Measurements from ENCODE around the gene KMT2C.

Gene KMT2C

DNA sequence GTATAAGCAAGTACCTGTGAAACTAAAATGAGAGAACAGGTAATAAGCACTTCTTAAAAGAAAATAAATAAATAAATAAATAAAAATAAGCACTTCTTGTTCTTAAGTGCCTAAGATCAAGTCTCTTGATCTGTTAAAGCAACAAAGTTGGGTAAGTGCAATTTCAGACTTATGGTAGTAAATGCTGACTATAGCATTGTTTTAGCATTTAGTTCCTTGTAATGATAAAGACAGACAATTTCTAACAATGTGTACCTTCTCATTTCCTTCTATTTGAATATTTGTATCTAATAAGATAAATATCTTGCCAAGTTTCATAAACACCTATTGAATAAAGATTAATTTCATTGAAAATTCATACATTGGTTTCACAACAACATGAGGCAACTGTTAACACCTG lies 323.0 kb downstream of the KMT2C start:
- Mint-ChIP-seq H3K9me3 (no peaks in the 10 kb centered on the region), H3K4me1 (ENCODE audit: low read depth) (no peaks in the 10 kb centered on the region), H3K36me3 (ENCODE audit: low read depth) (peaks cover 15% of the 10 kb centered on the region), H3K27me3 (ENCODE audit: low read depth) (no peaks in the 10 kb centered on the region), H3K27ac (no peak overlapping the region), H3K4me3 (no peak overlapping the region)

GRCh38 chr7:152108359-152108758 lies 327.4 kb downstream of the KMT2C start:
- no peak overlapping the region for H3K27ac Mint-ChIP-seq
- no peaks in the 10 kb centered on the region for H3K9me3 Mint-ChIP-seq

GRCh38 chr7:152107945-152108344 lies 327.9 kb downstream of the KMT2C start:
- Mint-ChIP-seq H3K36me3 (ENCODE audit: low read depth) (peaks cover 13% of the 10 kb centered on the region), H3K27ac (no peak overlapping the region), H3K4me1 (ENCODE audit: low read depth) (no peaks in the 10 kb centered on the region), H3K9me3 (no peaks in the 10 kb centered on the region), H3K4me3 (no peak overlapping the region), H3K27me3 (ENCODE audit: low read depth) (no peaks in the 10 kb centered on the region)

More at GRCh38 chr7:152108359-152108758, 327.4 kb downstream of the KMT2C start:
- no peaks in the 10 kb centered on the region for H3K27me3 Mint-ChIP-seq (ENCODE audit: low read depth)
- no peaks in the 10 kb centered on the region for H3K4me1 Mint-ChIP-seq (ENCODE audit: low read depth)
- H3K4me3 Mint-ChIP-seq, result no peak overlapping the region
- peaks cover 15% of the 10 kb centered on the region for H3K36me3 Mint-ChIP-seq (ENCODE audit: low read depth)

- Mint-ChIP-seq H3K4me3 (no peak overlapping the region), H3K27ac (no peak overlapping the region), H3K36me3 (ENCODE audit: low read depth) (peaks cover 14% of the 10 kb centered on the region), H3K4me1 (ENCODE audit: low read depth) (no peaks in the 10 kb centered on the region), H3K27me3 (ENCODE audit: low read depth) (no peaks in the 10 kb centered on the region), H3K9me3 (no peaks in the 10 kb centered on the region)
Measured at GRCh38 chr7:152106990-152107389, 328.8 kb downstream of the KMT2C start.

DNA sequence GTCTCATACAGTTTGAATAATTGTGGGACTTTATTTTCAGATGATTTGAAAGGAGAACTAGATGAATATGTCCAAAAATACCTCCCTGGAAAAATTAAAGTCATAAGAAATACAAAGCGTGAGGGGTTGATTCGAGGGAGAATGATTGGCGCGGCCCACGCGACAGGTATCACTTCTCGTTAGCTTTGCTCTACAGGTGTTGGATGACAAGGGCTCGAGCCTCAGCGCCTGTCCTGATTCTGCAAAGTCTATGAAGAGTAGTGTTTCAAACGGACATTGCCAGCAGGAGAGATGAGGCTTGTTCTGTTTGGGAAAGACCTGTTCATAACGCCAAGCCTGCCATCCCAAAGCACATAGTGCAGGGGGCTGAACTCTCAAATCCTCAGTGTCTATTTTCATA lies 330.6 kb downstream of the KMT2C start:
- H3K4me1 Mint-ChIP-seq (ENCODE audit: low read depth), result no peaks in the 10 kb centered on the region
- no peak overlapping the region for H3K27ac Mint-ChIP-seq
- peaks cover 13% of the 10 kb centered on the region for H3K36me3 Mint-ChIP-seq (ENCODE audit: low read depth)
- no peaks in the 10 kb centered on the region for H3K27me3 Mint-ChIP-seq (ENCODE audit: low read depth)
- no peaks in the 10 kb centered on the region for H3K9me3 Mint-ChIP-seq
- no peak overlapping the region for H3K4me3 Mint-ChIP-seq

DNA sequence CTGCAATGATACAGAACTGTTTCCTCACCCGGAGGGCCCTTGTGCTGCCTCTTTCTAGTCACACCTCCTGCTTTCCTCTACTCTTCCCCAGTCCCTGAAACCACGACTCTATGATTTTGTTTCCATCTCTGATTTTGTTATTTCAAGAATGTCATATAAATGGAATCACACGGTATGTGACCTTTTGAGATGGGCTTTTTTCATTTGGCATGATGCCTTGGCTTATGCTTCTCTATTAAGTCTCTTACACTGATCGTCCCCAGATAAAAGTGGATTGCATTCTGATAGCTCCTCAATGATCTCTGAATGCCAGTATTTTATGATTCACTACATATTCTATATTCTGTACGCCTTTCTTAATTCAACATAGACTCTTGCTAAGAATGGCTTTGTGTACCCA lies 332.1 kb downstream of the KMT2C start:
- Mint-ChIP-seq H3K9me3 (no peaks in the 10 kb centered on the region), H3K27ac (no peak overlapping the region), H3K4me3 (no peak overlapping the region), H3K27me3 (ENCODE audit: low read depth) (no peaks in the 10 kb centered on the region), H3K36me3 (ENCODE audit: low read depth) (peaks cover 13% of the 10 kb centered on the region), H3K4me1 (ENCODE audit: low read depth) (no peaks in the 10 kb centered on the region)

GRCh38 chr7:152103066-152103465 lies 332.7 kb downstream of the KMT2C start:
- no peak overlapping the region for H3K27ac Mint-ChIP-seq
- no peaks in the 10 kb centered on the region for H3K4me1 Mint-ChIP-seq (ENCODE audit: low read depth)
- H3K9me3 Mint-ChIP-seq, result no peaks in the 10 kb centered on the region
- H3K4me3 Mint-ChIP-seq, result no peak overlapping the region
- peaks cover 13% of the 10 kb centered on the region for H3K36me3 Mint-ChIP-seq (ENCODE audit: low read depth)
- H3K27me3 Mint-ChIP-seq (ENCODE audit: low read depth), result no peaks in the 10 kb centered on the region

- Mint-ChIP-seq H3K9me3 (no peaks in the 10 kb centered on the region), H3K4me1 (ENCODE audit: low read depth) (no peaks in the 10 kb centered on the region), H3K27ac (no peak overlapping the region), H3K4me3 (no peak overlapping the region), H3K27me3 (ENCODE audit: low read depth) (no peaks in the 10 kb centered on the region), H3K36me3 (ENCODE audit: low read depth) (peaks cover 4% of the 10 kb centered on the region)
Measured at GRCh38 chr7:152097330-152097729, 338.5 kb downstream of the KMT2C start.

DNA sequence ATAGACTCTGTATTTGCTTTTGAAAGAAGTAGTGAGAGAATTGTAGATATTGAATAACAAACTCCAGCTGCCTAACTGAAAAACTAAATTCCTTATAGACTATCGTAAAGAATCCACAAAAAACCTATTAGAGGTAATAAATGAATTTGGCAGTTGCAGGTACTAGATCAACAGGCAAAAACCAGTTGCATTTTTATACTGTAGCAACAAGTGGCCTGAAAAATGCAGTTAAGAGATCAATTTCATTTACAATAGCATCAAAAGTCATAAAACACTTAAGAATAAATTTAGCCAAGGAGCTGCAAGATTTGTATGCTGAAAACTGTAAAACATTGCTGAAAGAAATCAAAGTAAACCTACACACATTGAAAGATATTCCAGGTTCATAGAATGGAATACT lies 340.0 kb downstream of the KMT2C start:
- Mint-ChIP-seq H3K27ac (no peak overlapping the region), H3K4me1 (ENCODE audit: low read depth) (peaks cover 3% of the 10 kb centered on the region), H3K27me3 (ENCODE audit: low read depth) (no peaks in the 10 kb centered on the region), H3K4me3 (no peak overlapping the region), H3K36me3 (ENCODE audit: low read depth) (peaks cover 7% of the 10 kb centered on the region), H3K9me3 (peaks cover 1% of the 10 kb centered on the region)

- Mint-ChIP-seq H3K36me3 (ENCODE audit: low read depth) (peaks cover 11% of the 10 kb centered on the region), H3K27me3 (ENCODE audit: low read depth) (no peaks in the 10 kb centered on the region), H3K4me3 (no peak overlapping the region), H3K27ac (no peak overlapping the region), H3K4me1 (ENCODE audit: low read depth) (peaks cover 3% of the 10 kb centered on the region), H3K9me3 (peaks cover 12% of the 10 kb centered on the region)
Measured at GRCh38 chr7:152093717-152094116, 342.1 kb downstream of the KMT2C start.

- Mint-ChIP-seq H3K27me3 (ENCODE audit: low read depth) (no peaks in the 10 kb centered on the region), H3K4me3 (no peak overlapping the region), H3K9me3 (peaks cover 26% of the 10 kb centered on the region), H3K36me3 (ENCODE audit: low read depth) (peaks cover 12% of the 10 kb centered on the region), H3K4me1 (ENCODE audit: low read depth) (peaks cover 3% of the 10 kb centered on the region), H3K27ac (no peak overlapping the region)
Measured at GRCh38 chr7:152090747-152091146, 345.1 kb downstream of the KMT2C start.

DNA sequence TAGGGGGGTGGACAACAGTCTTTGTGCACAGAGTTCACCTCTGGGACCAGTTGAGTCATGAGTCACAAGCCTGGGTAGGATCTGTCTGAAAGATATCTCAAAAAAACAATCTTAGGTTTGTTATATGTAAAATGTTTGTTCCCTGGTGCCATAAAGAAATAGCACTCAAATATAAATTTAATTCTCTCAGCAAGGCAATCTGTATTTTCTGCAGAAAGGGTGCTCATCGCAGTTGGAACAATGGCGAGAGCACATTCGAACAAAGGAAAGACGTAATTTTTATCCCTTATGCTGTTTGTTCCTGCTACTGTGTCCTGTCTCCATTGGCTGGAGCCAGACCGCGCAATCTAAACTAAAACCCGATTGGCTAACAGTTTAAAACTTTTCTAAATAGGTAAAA lies 346.6 kb downstream of the KMT2C start:
- no peaks in the 10 kb centered on the region for H3K27me3 Mint-ChIP-seq (ENCODE audit: low read depth)
- no peak overlapping the region for H3K4me3 Mint-ChIP-seq
- H3K4me1 Mint-ChIP-seq (ENCODE audit: low read depth), result peaks cover 3% of the 10 kb centered on the region
- peaks cover 26% of the 10 kb centered on the region for H3K9me3 Mint-ChIP-seq
- no peak overlapping the region for H3K27ac Mint-ChIP-seq
- peaks cover 8% of the 10 kb centered on the region for H3K36me3 Mint-ChIP-seq (ENCODE audit: low read depth)

DNA sequence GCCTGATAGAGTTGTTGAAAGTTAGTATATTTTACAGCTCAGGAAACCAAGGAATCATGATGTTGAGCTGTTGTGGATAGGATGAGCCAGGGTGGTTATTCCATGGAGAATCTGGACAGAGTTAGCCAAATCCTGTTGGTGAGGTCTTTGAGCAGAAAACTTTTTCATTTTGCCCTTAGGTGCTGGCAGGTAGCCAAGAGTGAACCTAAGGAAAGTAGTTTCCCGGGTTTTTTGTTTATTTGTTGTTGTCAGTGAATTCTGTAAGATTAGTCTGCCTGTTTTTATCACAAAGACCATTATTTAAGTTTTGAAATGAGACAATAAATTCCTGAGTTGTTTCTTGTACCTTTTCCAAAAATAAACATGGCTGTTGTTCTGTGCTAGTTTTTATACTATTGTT lies 349.3 kb downstream of the KMT2C start:
- H3K36me3 Mint-ChIP-seq (ENCODE audit: low read depth), result peaks cover 6% of the 10 kb centered on the region
- no peak overlapping the region for H3K27ac Mint-ChIP-seq
- no peaks in the 10 kb centered on the region for H3K4me1 Mint-ChIP-seq (ENCODE audit: low read depth)
- no peak overlapping the region for H3K4me3 Mint-ChIP-seq
- peaks cover 26% of the 10 kb centered on the region for H3K9me3 Mint-ChIP-seq
- no peaks in the 10 kb centered on the region for H3K27me3 Mint-ChIP-seq (ENCODE audit: low read depth)

DNA sequence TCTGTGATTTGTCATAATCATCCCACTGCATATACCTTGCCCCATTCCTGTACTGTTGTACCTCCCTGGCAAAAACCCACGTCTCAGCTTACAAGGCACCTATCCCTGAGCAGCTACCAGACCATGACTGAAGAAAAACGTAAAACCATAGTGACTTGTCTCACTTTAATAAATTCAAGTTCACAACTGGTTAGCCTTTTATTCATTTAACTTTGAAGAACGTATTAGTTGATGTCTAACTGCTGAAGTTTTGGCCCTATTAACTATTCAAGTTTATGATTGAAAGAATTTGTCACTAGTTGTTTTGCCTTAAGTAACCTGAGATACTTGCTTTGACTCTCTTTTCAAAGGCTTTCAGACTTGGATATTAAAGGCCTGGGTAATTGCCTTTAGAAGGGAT lies 350.7 kb downstream of the KMT2C start:
- Mint-ChIP-seq H3K9me3 (peaks cover 22% of the 10 kb centered on the region), H3K36me3 (ENCODE audit: low read depth) (peaks cover 6% of the 10 kb centered on the region), H3K4me1 (ENCODE audit: low read depth) (no peaks in the 10 kb centered on the region), H3K4me3 (no peak overlapping the region), H3K27ac (no peak overlapping the region), H3K27me3 (ENCODE audit: low read depth) (no peaks in the 10 kb centered on the region)
